ENCODE measurements around the gene UNC79.

Gene UNC79

GRCh38 chr14:93708311-93708734, 277.6 kb downstream of the UNC79 start:
- DNase-seq (ENCODE audit: low read depth in 1 of 2, low spot score in 1 of 2), result no peak
- H3K4me3 ChIP-seq (replicated peaks; ENCODE audit: insufficient read depth, low read length), result no peak overlapping the region

GRCh38 chr14:93708800-93709199, 278.1 kb downstream of the UNC79 start:
- no peak for DNase-seq (ENCODE audit: low read depth in 1 of 2, low spot score in 1 of 2)
- Histone ChIP-seq H3K4me3 (replicated peaks; ENCODE audit: insufficient read depth, low read length) (no peak overlapping the region), H3K27ac (replicated peaks) (no peak overlapping the region), H3K27me3 (ENCODE audit: insufficient read depth, poor library complexity, severe bottlenecking) (peaks cover 3% of the 10 kb centered on the region)
- TF ChIP-seq CTCF (IDR thresholded peaks at IDR 0.05; ENCODE audit: insufficient read depth, low read length), result no peak
- TF ChIP-seq REST (IDR thresholded peaks at IDR 0.05; ENCODE audit: insufficient replicate concordance, low read depth), result no peak
- TF ChIP-seq POLR2AphosphoS5 (IDR thresholded peaks at IDR 0.05; ENCODE audit: low read depth), result no peak
- no peak for TF ChIP-seq GABPA (IDR thresholded peaks at IDR 0.05; ENCODE audit: low read depth)
- no peak for TF ChIP-seq SPI1 (IDR thresholded peaks at IDR 0.05; ENCODE audit: borderline replicate concordance, low read depth)

More at GRCh38 chr14:93708311-93708734, 277.6 kb downstream of the UNC79 start:
- TF ChIP-seq SPI1 (IDR thresholded peaks at IDR 0.05; ENCODE audit: borderline replicate concordance, low read depth) (no peak), REST (IDR thresholded peaks at IDR 0.05; ENCODE audit: insufficient replicate concordance, low read depth) (no peak), GABPA (IDR thresholded peaks at IDR 0.05; ENCODE audit: low read depth) (no peak), CTCF (IDR thresholded peaks at IDR 0.05; ENCODE audit: insufficient read depth, low read length) (no peak), POLR2AphosphoS5 (IDR thresholded peaks at IDR 0.05; ENCODE audit: low read depth) (no peak)
- Histone ChIP-seq H3K27me3 (ENCODE audit: insufficient read depth, poor library complexity, severe bottlenecking) (peaks cover 3% of the 10 kb centered on the region), H3K27ac (replicated peaks) (no peak overlapping the region)

- peak in 1 of 2 experiments; percentile 18 for DNase-seq (ENCODE audit: low read depth in 1 of 2, low spot score in 1 of 2)
- TF ChIP-seq CTCF (IDR thresholded peaks at IDR 0.05; ENCODE audit: insufficient read depth, low read length) (no peak), REST (IDR thresholded peaks at IDR 0.05; ENCODE audit: insufficient replicate concordance, low read depth) (no peak), POLR2AphosphoS5 (IDR thresholded peaks at IDR 0.05; ENCODE audit: low read depth) (no peak), SPI1 (IDR thresholded peaks at IDR 0.05; ENCODE audit: borderline replicate concordance, low read depth) (no peak), GABPA (IDR thresholded peaks at IDR 0.05; ENCODE audit: low read depth) (no peak)
- Histone ChIP-seq H3K27me3 (ENCODE audit: insufficient read depth, poor library complexity, severe bottlenecking) (peaks cover 3% of the 10 kb centered on the region), H3K27ac (replicated peaks) (no peak overlapping the region), H3K4me3 (replicated peaks; ENCODE audit: insufficient read depth, low read length) (no peak overlapping the region)
Observed at GRCh38 chr14:93709249-93709648, 278.5 kb downstream of the UNC79 start.
